Stomach smooth muscle (tissue), 2 donors: ENCODE results near the gene SMAD3.

Experiments used
- H3K27ac ChIP-seq: one replicate; pipeline ENCODE4 v1.7.0; 2013; ENCODE audit warnings: mild to moderate bottlenecking, low read length, inconsistent platforms
- H3K27me3 ChIP-seq, 2 donors: one replicate each; pipeline ENCODE4 v1.7.0; 2013; ENCODE audit warnings: low read length in 2 of 2; ENCODE audit not compliant: insufficient read depth in 2 of 2, control insufficient read depth in 1 of 2
- H3K36me3 ChIP-seq, 2 donors: one replicate each; pipeline ENCODE4 v1.7.0; 2013; ENCODE audit warnings: low read length in 2 of 2; ENCODE audit not compliant: control insufficient read depth in 2 of 2, insufficient read depth in 2 of 2
- H3K4me1 ChIP-seq: one replicate; pipeline ENCODE4 v1.7.0; 2013; ENCODE audit warnings: low read length; ENCODE audit not compliant: control insufficient read depth, insufficient read depth
- H3K4me3 ChIP-seq, 2 donors: one replicate each; pipeline ENCODE4 v1.7.0; 2013; ENCODE audit warnings: low read length in 2 of 2
- H3K9ac ChIP-seq, 2 donors: one replicate each; pipeline ENCODE4 v1.7.0; 2013; ENCODE audit warnings: low read length in 2 of 2, mild to moderate bottlenecking in 1 of 2
- H3K9me3 ChIP-seq, 2 donors: one replicate each; pipeline ENCODE4 v1.7.0; 2013; ENCODE audit warnings: low read length in 2 of 2; ENCODE audit not compliant: control insufficient read depth in 2 of 2
- donor health status: healthy.
- donor health status: Pancreatic carcinoma.

SMAD3 gene

GRCh38 chr15:67164401-67164791, 99.0 kb downstream of the SMAD3 start:
- Histone ChIP-seq H3K9me3 (no peaks in the 10 kb centered on the region), H3K9ac (no peak overlapping the region), H3K4me1 (peaks cover 32% of the 10 kb centered on the region), H3K27ac (no peak overlapping the region), H3K36me3 (peaks cover 8 to 18% of the 10 kb centered on the region in 2 donors), H3K4me3 (no peak overlapping the region), H3K27me3 (no peaks in the 10 kb centered on the region)

DNA sequence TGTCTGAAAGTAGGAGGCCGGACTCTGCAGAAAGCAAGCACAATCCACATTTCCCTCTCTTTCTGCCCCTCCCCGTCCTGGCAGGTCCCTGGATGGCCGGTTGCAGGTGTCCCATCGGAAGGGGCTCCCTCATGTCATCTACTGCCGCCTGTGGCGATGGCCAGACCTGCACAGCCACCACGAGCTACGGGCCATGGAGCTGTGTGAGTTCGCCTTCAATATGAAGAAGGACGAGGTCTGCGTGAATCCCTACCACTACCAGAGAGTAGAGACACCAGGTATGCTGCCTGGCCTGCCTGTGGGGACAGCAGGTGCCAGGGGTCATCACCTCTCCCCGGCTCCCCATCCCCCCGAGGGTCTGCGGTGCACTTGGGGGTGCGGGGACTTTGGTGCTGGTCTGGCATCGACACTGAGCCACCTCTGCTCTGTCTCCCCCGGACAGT, 99.4 kb downstream of the SMAD3 start:
- Histone ChIP-seq H3K4me3 (no peak overlapping the region), H3K9me3 (no peaks in the 10 kb centered on the region), H3K27ac (no peak overlapping the region), H3K27me3 (no peaks in the 10 kb centered on the region), H3K4me1 (peaks cover 32% of the 10 kb centered on the region), H3K36me3 (peaks cover 8 to 18% of the 10 kb centered on the region in 2 donors), H3K9ac (no peak overlapping the region)

DNA sequence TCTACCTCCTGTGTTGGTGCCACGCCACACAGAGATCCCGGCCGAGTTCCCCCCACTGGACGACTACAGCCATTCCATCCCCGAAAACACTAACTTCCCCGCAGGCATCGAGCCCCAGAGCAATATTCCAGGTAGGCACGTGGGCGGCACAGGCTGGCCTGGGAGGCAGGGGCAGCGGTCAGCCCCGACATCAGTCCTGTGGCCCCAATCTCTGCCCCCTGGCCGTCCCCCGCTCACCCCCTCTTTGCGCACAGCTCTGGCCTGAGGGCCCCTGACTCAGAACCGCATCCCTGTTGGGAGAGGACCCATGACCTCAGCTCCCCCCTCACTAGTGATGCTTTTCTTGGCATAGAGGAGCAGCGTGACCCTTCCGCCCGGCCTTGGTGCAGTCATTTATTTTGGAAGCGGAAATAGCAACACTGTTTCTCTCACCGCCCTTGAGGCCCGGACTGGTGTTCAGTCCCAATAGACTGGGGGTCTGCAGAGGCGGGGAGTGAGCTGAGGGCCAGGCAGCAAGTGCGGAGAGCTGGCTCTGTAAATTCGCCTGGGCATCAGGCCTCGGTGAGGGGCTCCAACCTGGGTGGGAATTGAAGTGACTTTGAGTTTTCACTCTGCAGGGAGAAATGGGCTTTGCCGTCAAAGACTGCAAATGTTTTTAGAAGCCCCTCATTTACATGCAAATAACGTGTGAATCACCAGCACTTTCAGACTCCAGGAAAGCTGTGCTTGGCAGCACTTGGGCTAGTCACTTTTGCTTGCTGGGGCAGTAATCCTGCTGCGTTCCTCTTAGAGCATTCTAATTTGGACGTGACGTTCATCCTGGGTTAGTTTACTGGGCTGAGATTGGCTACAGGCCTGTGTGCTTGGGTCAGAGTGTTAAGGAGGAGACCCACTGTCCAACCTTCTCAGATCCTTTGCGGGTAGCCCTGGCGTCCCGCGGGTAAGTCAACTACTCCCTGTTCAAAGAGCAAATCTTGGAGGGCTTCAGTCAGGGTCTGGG, 100.2 kb downstream of the SMAD3 start:
- Histone ChIP-seq H3K27ac (no peak overlapping the region), H3K4me1 (peaks cover 32% of the 10 kb centered on the region), H3K36me3 (peaks cover 11 to 21% of the 10 kb centered on the region in 2 donors), H3K27me3 (no peaks in the 10 kb centered on the region), H3K4me3 (no peak overlapping the region), H3K9ac (no peak overlapping the region), H3K9me3 (no peaks in the 10 kb centered on the region)

DNA sequence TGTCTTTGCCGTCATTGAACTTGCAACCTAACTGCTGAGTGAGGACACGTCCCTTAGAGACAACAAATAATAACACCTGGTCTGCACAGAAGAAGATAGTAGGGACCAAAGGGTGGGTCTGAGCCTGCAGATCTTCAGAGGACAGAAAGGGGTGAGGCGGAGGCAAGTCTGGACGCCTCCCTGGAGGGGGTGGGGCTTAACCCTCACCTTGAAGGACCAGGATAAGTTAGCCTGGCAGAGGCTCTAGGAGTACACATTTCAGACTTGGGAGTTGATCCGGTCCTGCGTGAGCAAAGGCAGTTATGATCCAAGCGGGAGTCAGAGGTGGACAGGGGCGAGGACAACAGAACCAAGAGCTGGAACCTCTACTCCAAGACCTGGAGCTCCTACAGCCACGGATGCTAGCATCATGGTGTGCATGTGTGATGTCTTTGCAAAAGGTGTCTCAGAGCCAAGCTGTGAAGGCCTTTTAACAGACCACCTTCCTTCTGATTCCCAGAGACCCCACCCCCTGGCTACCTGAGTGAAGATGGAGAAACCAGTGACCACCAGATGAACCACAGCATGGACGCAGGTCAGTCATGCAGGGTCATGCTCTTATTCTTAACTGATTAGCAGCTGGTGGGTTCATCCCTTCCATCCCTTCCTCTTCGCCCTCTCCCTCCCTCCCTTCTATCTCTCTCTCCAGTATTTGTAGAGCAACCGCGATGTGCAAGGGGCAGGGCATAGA, 101.0 kb downstream of the SMAD3 start:
- H3K27ac ChIP-seq = no peak overlapping the region
- H3K9ac ChIP-seq = no peak overlapping the region
- H3K36me3 ChIP-seq = peaks cover 13 to 26% of the 10 kb centered on the region in 2 donors
- H3K4me3 ChIP-seq = no peak overlapping the region
- H3K27me3 ChIP-seq = no peaks in the 10 kb centered on the region
- peaks cover 30% of the 10 kb centered on the region for H3K4me1 ChIP-seq
- no peaks in the 10 kb centered on the region for H3K9me3 ChIP-seq

DNA sequence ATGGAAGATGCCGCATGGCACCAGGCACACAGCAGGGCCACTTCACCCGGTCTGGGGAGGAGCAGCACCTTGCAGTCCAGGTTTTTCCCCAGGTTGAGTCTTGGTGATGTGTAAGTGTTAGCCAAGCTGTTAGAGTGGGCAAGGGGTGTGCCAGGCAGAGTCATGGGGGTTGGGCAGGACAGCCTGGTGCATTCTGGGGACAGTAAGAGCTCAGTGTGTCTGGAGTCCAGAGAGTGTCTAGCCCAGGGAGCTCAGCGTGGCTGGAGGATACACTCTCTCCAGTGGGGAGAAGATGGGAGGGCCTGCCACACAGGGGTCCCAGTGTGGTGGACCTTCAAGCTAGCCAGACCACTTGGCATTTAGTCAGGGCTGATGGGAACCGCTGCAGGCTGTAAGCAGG, 101.7 kb downstream of the SMAD3 start:
- no peaks in the 10 kb centered on the region for H3K27me3 ChIP-seq
- peaks cover 27% of the 10 kb centered on the region for H3K4me1 ChIP-seq
- no peak overlapping the region for H3K27ac ChIP-seq
- no peak overlapping the region for H3K4me3 ChIP-seq
- H3K9ac ChIP-seq = no peak overlapping the region
- peaks cover 16 to 26% of the 10 kb centered on the region in 2 donors for H3K36me3 ChIP-seq
- no peaks in the 10 kb centered on the region for H3K9me3 ChIP-seq

DNA sequence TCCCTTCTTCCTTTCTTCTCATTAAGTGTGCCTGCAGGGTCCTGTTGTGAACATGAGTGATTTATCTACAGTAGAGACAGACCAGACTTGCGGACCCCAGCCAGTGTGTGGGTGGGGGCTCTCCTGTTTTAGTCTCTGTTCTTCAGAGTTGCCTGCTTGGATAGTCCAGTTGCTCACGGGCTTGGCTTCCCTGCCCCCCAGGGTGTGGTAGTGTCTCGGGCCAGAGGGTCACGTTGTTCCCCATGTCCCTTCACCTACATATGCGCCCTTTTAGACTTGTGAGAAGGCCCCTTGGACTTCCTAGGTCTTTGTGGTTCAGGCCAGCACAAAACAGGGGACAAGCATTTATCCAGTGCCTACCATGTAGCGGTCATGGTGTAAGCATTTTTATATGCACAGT, 103.3 kb downstream of the SMAD3 start:
- Histone ChIP-seq H3K4me3 (no peak overlapping the region), H3K27me3 (no peaks in the 10 kb centered on the region), H3K9ac (no peak overlapping the region), H3K4me1 (peaks cover 27% of the 10 kb centered on the region), H3K9me3 (no peaks in the 10 kb centered on the region), H3K36me3 (peaks cover 18 to 29% of the 10 kb centered on the region in 2 donors), H3K27ac (no peak overlapping the region)

- H3K9me3 ChIP-seq = no peaks in the 10 kb centered on the region
- peaks cover 18 to 29% of the 10 kb centered on the region in 2 donors for H3K36me3 ChIP-seq
- H3K9ac ChIP-seq = no peak overlapping the region
- no peak overlapping the region for H3K4me3 ChIP-seq
- peaks cover 25% of the 10 kb centered on the region for H3K4me1 ChIP-seq
- no peak overlapping the region for H3K27ac ChIP-seq
- H3K27me3 ChIP-seq = no peaks in the 10 kb centered on the region
Observed at GRCh38 chr15:67170143-67170925, 104.9 kb downstream of the SMAD3 start.

GRCh38 chr15:67171471-67171870, 106.1 kb downstream of the SMAD3 start:
- Histone ChIP-seq H3K9me3 (no peaks in the 10 kb centered on the region), H3K9ac (no peak overlapping the region), H3K27ac (no peak overlapping the region), H3K36me3 (peaks cover 14 to 25% of the 10 kb centered on the region in 2 donors), H3K4me3 (no peak overlapping the region), H3K27me3 (no peaks in the 10 kb centered on the region), H3K4me1 (peaks cover 34% of the 10 kb centered on the region)

GRCh38 chr15:67172172-67172571, 106.8 kb downstream of the SMAD3 start:
- H3K9me3 ChIP-seq = no peaks in the 10 kb centered on the region
- H3K27ac ChIP-seq = no peak overlapping the region
- H3K4me1 ChIP-seq = peaks cover 35% of the 10 kb centered on the region
- H3K4me3 ChIP-seq = no peak overlapping the region
- H3K9ac ChIP-seq = no peak overlapping the region
- H3K27me3 ChIP-seq = no peaks in the 10 kb centered on the region
- H3K36me3 ChIP-seq = peaks cover 9 to 19% of the 10 kb centered on the region in 2 donors

GRCh38 chr15:67173005-67173404, 107.6 kb downstream of the SMAD3 start:
- H3K27me3 ChIP-seq = no peaks in the 10 kb centered on the region
- no peak overlapping the region for H3K9ac ChIP-seq
- H3K36me3 ChIP-seq = peaks cover 9 to 17% of the 10 kb centered on the region in 2 donors
- H3K4me1 ChIP-seq = peaks cover 34% of the 10 kb centered on the region
- no peak overlapping the region for H3K27ac ChIP-seq
- H3K4me3 ChIP-seq = no peak overlapping the region
- no peaks in the 10 kb centered on the region for H3K9me3 ChIP-seq
